GM12865 (cell line): ENCODE measurements around the gene GAMT.

ENCODE experiments used
- DNase-seq: peaks from one replicate; pipeline ENCODE4 v3.0.0; 2010; ENCODE audit warnings: low read depth
- H3K4me3 ChIP-seq: 2 replicates; pipeline ENCODE4 v1.5.1; 2011; ENCODE audit warnings: mild to moderate bottlenecking, low read depth, low read length, control low read depth
- CTCF ChIP-seq: IDR thresholded peaks from 2 replicates; pipeline ENCODE4 v1.5.1; 2011; ENCODE audit warnings: low read length, control low read depth, low read depth, inconsistent platforms; ENCODE audit not compliant: insufficient read depth; ENCODE audit errors: missing control alignments

The GAMT gene

GRCh38 chr19:1407528-1408299, 6.4 kb upstream of the GAMT start, which contains the start of gene DAZAP1:
Gene DAZAP1, plus strand, starts transcription at chr19:1407586. Its CDS starts 188 bp downstream, at chr19:1407774.
- TF ChIP-seq CTCF: no peak
- DNase-seq: no peak
- peak within 1 kb of the TSS; percentile 95 for H3K4me3 ChIP-seq

GRCh38 chr19:1406774-1407527, 5.6 kb upstream of the GAMT start:
- peak overlapping the region; percentile 70 for H3K4me3 ChIP-seq
- DNase-seq: peak; percentile 99
- TF ChIP-seq CTCF: peak; percentile 40

- no peak overlapping the region for H3K4me3 ChIP-seq
- no peak for DNase-seq
- no peak for TF ChIP-seq CTCF
Observed at GRCh38 chr19:1402411-1403070, 1.2 kb upstream of the GAMT start.

- H3K4me3 ChIP-seq: peak overlapping the region; percentile 48
- TF ChIP-seq CTCF: no peak
- no peak for DNase-seq
Observed at GRCh38 chr19:1401889-1402217, 511 bp upstream of the GAMT start.

GRCh38 chr19:1400281-1401137, 833 bp downstream of the GAMT start:
- no peak for TF ChIP-seq CTCF
- no peak for DNase-seq
- H3K4me3 ChIP-seq: peak overlapping the region; percentile 70

- H3K4me3 ChIP-seq: no peak overlapping the region
- no peak for DNase-seq
- no peak for TF ChIP-seq CTCF
Observed at GRCh38 chr19:1399745-1400144, 1.6 kb downstream of the GAMT start.
